HG03457 (cell line): ENCODE results near the gene MYL6B.
"Not testable (repeated sequence)": the region's sequence is repeated elsewhere in the genome, so short reads cannot be mapped to it uniquely, and the experiment has no call there.

Experiments
- ATAC-seq: cut with Tn5 transposase; IDR thresholded peaks from one replicate; pipeline ENCODE4 v1.9.1; 2021; ENCODE audit warnings: moderate number of reproducible peaks; ENCODE audit not compliant: unreplicated experiment

MYL6B gene

DNA sequence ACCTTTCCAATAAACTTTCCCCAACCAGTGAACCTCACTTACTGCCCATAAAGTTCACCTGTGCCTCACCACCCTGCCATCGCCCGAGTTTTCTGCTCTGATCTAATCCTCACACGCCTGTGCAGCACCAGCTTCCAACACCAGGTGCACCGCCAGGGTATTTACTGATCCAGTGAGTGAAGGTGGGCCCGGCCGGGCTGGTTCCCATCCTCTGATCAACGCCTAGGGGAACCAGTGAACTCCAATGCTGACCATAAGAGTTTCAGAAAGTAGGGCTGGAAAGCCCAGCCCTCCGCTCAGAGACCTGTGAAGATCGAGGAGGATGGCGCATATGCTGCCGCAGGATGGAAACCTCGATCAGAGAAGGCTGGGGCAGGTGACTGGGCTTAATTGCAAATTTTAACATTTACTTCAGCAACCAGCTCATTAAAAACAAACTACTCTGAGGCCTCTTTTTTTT is 685 bp upstream of the MYL6B start:
- ATAC-seq = peak; percentile 26

DNA sequence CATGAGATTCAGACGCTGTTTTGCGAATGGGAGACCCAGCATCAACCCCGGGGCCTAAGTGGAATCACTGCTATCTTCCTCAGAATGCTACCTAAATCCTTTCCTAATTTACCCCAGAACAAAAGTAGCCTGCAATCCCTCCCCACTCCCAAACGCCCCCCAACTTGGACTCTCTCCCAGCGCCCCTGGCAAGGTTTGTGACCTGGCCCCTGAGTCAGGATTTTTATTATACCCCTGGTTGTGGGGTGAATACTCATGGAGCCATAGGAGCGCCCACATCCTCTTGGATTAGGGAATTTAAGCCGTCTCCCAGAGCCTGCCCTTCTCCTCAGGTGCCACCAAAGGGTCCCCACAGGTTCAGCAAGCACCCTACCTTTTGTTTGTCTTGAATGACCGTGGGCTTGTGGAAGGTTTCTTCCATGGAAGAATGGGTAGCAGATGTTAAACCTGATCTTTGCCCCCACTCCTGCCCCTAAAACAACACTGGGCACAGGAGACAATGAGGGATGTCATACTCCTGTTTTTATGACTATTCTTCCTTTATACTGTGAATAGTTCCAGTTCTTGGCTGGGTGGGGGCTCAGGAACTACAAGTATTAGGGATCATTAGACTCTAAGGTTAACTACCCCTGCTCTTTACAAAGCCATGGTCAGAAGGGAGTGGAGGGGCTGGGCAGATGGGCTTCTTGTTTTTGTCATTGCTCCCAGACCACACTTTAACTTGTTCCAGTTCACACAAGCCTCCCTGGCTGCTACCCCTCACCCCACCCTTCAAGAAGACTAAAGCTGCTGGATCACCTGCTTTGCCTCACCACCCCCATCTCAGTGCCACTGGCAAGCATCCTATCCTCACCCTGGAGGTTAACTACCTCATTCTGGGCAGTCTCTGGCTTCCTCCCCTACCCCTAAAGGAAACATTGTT is 630 bp downstream of the MYL6B start:
- ATAC-seq = no peak

DNA sequence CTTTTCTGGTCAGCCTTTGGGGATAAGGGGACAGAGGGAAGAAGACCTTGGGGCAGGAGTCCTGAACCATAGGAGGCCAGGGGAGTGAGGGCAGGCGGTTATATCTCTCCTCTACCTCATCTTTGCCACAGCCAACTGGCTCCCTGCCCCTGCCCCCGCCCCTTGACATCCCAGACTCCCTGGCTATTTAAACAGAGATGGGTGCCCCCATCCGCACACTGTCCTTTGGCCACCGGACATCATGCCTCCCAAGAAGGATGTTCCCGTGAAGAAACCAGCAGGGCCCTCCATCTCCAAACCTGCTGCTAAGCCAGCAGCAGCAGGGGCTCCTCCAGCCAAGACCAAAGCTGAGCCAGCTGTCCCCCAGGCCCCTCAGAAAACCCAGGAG is 1.3 kb downstream of the MYL6B start:
- ATAC-seq = no peak

DNA sequence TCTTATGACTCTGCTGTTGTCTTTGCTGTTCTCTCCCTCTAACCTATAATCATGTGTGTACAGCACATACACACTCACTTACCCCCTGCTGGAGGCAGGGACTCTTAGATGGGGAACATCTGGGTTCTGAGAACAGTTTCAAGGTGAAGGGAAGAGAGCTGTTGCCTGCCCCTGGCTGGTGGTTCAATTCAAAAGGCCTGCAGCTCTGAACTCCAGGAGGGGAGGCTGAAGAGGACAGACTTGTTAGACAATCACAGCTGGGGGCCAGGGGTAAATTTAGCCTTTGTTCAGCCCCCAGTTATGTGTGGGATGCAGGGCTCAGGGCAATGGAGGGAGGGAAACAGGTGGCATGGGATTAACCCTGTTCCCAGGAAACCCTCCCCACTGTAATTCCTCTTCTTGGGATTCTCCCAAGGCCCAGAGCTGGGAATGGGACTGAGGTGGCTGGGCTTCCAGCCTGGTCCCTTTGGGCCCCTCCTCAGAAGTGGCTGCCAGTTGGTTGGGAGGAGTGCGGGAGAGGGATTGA is 1.9 kb downstream of the MYL6B start:
- ATAC-seq = no peak

DNA sequence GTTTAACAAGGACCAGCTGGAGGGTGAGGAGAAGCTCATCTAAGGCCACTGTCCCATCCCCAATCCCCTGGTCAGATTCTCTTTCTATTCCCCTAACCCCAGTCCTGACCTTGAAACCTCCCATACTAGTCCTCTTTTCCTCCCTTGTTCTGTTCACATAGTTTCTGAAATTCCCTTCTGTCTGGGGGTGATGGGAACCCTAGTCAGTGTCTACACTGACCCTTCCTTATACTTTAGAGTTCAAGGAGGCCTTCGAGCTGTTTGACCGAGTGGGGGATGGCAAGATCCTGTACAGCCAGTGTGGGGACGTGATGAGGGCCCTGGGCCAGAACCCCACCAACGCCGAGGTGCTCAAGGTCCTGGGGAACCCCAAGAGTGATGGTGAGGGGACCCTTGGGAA is 2.4 kb downstream of the MYL6B start:
- no peak for ATAC-seq

DNA sequence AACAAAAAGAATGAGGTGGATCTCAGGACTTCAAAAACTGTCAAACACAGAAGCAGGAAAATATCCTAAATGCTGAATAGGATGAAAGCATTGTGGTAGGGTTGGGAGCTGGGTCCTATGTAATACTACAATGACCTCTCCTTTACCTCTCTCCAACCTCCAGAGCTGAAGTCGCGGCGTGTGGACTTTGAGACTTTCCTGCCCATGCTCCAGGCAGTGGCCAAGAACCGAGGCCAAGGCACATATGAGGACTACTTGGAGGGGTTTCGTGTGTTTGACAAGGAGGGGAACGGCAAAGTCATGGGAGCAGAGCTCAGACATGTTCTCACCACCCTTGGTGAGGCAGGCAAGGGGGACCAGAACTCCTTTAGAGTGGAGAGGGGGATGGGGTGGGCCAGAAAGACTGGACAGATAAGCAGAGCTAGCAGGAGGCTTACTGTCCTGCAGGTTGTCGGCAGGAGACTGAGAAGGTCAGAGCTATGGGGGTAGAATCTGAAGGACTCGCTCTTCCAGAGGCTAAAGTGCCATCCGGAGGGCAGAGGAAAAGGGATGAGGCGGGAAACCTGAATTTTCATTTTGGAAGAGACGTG is 3.0 kb downstream of the MYL6B start:
- ATAC-seq = no peak

DNA sequence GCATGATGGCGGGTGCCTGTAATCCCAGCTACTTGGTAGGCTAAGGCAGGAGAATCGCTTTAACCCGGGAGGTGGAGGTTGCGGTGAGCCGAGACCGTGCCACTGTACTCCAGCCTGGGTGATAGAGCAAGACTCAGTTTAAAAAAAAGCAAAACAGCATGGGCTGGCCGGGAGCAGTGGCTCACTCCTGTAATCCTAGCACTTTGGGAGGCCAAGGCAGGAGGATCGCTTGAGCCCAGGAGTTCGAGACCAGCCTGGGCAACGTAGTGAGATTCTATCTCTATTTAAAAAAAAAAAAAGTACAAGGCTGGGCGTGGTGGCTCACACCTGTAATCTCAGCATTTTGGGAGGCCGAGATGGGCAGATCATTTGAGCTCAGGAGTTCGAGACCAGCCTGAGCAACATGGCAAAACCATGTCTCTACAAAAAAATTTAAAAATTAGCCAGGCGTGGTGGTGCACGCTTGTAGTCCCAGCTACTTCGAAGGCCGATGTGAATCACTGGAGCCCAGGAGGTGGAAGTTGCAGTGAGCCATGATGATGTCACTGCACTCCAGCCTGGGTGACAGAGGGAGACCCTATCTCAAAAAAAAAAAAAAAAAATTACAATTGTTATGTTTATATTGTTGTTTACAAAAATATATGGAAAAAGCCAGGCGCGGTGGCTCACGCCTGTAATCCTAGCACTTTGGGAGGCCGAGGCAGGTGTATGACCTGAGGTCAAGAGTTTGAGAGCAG is 4.2 kb downstream of the MYL6B start:
- ATAC-seq = not testable (repeated sequence)

DNA sequence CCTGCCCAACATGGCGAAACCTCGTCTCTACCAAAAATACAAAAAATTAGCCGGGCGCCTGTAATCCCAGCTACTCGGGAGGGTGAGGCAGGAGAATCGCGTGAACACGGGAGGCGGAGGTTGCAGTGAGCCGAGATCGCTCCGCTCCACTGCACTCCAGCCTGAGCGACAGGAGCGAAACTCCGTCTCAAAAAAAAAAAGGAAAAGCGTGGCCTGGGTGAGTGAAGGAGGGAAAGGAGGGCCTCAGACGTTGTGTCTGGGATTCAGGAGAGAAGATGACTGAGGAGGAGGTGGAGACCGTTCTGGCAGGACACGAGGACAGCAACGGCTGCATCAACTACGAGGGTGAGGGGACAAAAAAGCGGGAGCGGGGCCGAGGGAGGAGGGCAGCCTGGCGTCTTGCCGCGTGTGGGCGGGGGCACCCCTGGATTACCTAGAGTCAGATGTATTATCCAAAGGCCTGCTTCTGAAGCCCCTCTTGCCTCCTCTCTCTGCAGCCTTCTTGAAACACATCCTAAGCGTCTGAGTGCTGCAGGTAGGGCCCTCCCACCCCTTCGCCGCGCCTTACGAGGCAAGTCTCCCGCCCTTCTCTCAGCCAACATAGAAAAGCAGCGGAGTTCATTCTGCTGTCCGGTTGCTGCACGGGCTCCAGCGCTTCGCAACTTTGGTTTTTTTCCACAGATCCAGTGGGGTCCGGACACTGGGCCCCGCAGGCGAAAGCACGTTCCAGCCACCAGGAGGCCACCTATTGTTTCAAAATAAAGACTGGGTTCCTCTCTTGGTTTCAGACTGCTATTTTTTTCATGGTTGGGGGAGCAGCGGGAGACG is 5.0 kb downstream of the MYL6B start:
- no peak for ATAC-seq

DNA sequence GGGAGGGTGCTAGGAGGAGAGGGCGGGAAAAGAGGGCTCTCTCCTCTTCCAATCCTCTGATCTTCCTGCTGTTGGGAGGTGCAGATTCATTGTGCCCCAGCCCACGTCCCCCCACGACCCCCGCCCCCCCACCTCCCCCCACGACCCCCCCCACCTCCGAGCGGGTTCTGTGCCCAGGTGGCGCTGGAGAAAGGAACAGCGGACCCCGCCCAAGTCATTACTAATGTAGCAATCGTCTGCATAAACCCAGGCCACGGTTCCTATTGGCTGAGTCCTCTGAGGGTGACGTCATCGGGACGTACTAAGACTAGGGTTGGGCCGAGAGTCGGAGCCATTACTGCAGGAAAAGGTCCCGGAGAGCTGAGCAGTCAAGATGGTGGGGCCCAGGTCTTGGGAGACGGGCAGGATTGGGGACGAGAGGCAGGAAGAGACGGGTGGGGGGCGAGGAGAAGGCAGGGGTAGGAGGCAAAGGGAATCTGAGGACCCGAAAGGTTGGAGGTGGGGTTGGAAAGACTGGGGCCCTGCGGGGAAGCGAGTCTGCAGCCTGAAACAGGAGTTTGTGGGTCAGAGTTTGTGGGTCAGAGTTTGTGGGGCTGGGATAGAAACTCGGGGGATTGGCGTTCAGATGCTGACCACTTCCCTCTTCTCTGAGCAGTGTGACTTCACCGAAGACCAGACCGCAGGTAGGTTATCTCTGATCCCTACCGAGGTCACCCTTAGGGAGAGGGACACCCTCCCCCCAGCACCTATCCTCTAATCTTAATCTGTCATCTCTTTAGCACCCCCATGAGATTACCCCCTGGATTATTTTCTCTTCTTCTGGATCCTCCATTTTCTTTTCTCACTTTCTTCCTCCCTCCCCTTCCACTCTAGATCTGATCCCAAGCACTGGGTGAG is 5.9 kb downstream of the MYL6B start, which contains the start of gene MYL6:
Gene MYL6, plus strand, starts transcription at position 331 of the 897 bp plus-strand sequence. Its CDS starts 43 bp downstream, at position 374.
- ATAC-seq = peak; percentile 64

DNA sequence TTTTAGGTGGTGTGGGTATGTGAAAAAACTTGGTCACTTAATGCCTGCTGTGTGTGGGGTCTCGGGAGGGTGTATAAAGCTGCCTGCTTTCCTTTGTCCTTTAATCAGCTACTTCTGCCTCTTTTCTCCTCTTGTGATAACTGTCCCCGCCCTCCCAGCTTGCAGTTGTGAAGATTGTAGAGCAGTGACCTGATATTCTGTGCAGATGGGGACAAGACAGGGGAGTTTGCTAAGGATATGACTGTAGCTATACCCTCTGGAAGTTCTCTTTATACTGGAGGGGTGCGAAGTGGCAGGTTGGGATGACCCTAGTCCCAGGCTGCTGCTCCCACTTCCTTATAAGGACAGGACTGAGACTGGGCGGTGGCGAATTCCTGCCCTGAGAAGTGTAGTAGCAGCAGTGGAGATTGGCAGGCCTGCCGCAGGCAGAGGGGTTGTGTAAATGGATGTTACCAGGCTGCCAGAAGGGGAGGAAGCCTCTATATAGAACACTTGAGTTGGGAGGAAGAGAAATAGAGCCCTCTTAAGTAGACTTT is 6.6 kb downstream of the MYL6B start:
- no peak for ATAC-seq

DNA sequence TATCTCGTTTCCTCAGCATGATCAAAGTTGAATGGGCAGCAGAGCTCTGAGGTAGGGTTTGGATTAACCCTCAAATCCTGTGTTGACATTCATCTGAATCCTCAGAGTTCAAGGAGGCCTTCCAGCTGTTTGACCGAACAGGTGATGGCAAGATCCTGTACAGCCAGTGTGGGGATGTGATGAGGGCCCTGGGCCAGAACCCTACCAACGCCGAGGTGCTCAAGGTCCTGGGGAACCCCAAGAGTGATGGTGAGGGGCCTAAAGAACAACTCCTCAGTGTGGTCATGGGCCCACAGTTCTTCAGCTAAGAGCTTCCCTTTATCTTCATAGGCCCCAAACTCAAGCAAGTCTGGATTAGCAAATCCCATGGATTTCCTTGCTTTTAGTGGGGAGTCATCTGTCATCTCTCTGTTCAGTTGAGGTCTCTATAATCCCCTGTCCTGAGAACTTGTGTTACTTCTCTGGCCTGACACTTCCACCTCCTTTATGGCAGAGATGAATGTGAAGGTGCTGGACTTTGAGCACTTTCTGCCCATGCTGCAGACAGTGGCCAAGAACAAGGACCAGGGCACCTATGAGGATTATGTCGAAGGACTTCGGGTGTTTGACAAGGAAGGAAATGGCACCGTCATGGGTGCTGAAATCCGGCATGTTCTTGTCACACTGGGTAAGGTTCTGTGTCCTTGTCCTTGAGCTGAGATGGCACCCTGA is 7.2 kb downstream of the MYL6B start:
- ATAC-seq = no peak

DNA sequence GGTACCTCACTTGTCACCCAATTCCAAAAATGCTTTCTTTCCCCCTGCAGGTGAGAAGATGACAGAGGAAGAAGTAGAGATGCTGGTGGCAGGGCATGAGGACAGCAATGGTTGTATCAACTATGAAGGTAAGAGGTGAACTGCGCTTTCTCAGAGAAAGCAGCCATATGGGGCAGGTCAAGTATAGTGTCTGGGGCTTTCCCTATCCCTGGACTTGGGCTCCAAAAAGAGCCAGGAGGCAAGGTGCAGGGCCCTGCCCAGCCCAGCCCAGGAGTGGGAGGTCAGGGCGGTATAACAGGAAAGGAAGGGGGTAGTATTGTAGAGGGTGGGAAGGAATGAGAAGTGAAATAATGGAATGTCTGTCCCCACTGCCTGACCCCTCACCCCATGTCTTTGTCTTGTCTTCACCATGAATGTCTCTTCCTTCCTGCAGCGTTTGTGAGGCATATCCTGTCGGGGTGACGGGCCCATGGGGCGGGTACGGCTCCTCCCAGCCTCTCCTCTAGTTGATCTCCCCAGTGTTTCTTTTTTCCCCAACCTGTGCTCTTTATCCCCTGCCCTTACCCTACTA is 7.9 kb downstream of the MYL6B start:
- no peak for ATAC-seq

DNA sequence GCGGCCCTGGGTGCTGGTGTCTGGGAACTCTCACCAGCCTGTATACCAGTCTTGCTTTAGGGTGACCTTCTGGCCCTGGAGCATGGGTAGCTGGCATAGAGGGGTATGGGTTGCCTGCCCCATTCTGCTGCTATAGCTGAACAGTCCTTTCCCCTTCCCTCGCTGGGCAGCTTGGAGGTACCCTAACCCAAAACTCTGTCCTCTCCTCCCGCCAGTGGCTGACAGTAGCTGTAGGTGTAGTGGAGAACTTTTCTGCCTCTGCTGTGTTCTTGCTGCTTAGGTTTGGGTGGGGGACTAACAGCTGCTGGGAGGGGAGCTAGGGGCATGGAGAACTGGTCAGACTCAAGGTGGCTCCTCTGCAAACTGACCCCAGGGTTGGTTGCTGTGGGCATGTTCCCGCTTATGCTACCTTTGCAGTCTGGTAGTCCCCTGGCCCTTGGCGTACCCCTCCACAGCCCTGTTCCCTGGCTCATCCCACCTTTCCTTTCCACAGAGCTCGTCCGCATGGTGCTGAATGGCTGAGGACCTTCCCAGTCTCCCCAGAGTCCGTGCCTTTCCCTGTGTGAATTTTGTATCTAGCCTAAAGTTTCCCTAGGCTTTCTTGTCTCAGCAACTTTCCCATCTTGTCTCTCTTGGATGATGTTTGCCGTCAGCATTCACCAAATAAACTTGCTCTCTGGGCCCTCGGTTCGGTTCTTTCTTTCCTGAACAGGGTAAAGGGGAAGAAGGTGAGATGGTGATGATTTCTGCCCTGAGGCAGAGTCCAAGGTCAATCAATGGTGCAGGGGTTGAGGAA is 8.7 kb downstream of the MYL6B start:
- no peak for ATAC-seq

DNA sequence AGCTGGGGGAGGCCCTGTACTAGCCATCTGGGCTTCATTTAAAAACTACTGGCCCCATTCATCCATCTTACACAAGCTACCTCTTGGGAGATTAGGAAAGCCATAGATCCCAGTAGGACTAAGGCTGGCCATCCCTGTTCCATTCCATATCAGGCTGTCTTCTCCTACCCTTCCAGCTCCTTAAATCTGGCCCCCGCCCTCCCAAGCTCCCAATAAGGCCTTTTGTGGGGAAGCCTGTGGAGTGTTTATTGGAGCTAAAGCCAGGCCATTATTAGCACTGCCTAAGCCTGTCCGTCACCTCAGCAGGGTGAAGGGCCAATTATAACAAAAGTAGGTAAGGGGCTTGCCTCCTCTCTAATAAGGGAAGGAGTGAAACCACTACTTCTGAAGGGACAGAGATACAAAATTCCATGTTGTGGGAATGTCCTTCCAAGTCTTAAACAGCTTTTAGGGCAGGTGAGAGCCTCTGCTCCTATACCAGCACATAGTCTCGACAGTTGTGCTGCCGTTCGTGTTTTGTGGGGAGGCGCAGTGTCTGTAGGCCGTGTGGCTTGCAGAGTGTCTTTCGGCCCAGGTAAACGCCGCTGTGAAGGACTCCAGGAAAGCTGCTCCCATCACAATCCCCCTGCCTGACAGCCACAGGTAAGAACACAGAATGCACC is 9.4 kb downstream of the MYL6B start:
- ATAC-seq = no peak

DNA sequence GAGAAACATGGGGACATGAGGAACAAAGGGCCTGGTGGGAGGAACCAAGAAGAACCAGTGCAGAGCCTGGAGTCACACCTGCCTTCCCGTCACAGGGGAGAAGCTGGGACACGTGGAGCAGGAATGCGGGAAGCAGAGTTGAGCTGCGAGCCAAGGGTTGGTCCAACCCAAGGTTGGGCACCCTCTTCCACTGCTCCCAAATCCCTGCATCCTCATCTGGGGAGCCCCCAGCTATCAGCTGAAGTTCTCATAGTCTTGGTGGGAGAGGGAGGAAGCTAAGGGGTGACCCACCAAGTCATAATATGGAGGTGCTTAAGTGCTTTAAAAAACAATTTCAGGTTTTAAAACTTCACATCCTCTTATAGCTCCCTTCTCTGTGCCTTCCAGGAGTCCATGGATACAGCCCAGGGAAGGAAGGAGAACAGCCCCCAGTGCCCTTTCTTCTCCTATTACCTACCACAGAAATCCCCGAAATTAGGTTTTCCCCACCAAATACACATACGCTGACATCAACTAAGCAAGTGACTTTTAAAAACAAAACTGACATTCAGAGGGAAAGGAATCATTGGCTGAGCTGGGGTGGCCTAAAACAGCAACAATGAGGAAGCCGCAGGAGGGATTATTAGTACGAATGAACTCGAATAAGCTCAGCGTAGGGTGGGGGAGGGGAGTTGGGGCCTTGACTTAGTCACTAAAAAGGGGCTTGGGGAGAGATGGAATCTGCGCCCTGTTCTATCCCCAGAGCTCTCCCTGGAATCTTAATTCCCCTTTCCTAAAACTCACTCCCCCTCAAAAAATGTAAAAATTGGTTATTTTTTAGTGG is 10.3 kb downstream of the MYL6B start:
- no peak for ATAC-seq
